ENCODE results near the gene TM4SF18.

- no peak for TF ChIP-seq EZH2 (IDR thresholded peaks at IDR 0.05; ENCODE audit: low read depth)
- TF ChIP-seq CTCF (conservative IDR thresholded peaks at IDR 0.05), result peak; percentile 89
These were observed 60.2 kb downstream of the TM4SF18 start for GRCh38 chr3:149273096-149273751.

Data from PC-9 (cell line).